ENCODE results near the gene NCOA5. TPM values are rescaled to one million over a fixed set of nuclear protein-coding genes. Genes with fewer than 3 reads are reported as not detected.

The NCOA5 gene
- total RNA-seq, 1 experiment from 2014 or later = 52.5 TPM

GRCh38 chr20:46055269-46055668, 34.5 kb downstream of the NCOA5 start:
- TF ChIP-seq, protein P1, sequence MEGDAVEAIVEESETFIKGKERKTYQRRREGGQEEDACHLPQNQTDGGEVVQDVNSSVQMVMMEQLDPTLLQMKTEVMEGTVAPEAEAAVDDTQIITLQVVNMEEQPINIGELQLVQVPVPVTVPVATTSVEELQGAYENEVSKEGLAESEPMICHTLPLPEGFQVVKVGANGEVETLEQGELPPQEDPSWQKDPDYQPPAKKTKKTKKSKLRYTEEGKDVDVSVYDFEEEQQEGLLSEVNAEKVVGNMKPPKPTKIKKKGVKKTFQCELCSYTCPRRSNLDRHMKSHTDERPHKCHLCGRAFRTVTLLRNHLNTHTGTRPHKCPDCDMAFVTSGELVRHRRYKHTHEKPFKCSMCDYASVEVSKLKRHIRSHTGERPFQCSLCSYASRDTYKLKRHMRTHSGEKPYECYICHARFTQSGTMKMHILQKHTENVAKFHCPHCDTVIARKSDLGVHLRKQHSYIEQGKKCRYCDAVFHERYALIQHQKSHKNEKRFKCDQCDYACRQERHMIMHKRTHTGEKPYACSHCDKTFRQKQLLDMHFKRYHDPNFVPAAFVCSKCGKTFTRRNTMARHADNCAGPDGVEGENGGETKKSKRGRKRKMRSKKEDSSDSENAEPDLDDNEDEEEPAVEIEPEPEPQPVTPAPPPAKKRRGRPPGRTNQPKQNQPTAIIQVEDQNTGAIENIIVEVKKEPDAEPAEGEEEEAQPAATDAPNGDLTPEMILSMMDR (IDR thresholded peaks at IDR 0.05; ENCODE audit: insufficient read depth in 1 of 2, low read depth in 1 of 2, low read length in 1 of 2, severe bottlenecking in 1 of 2, unreplicated experiment in 1 of 2) = no peak
- no peaks in the 10 kb centered on the region for H3K9me3 ChIP-seq
- CTCF ChIA-PET = no interaction called here
- POLR2A ChIA-PET = no interaction called here
- no peaks in the 10 kb centered on the region for H3K36me3 ChIP-seq (ENCODE audit: control insufficient read depth, insufficient read depth, low read length)
- no TSS peak for BruUV-seq (replicated peaks)
- no peak for DNase-seq
- Mint-ChIP-seq H3K27ac (ENCODE audit: unreplicated experiment) (no peak overlapping the region), H3K9me3 (ENCODE audit: unreplicated experiment) (no peaks in the 10 kb centered on the region), H3K4me3 (ENCODE audit: unreplicated experiment) (no peak overlapping the region), H3K36me3 (ENCODE audit: insufficient read depth, unreplicated experiment) (peaks cover 5% of the 10 kb centered on the region), H3K27me3 (ENCODE audit: insufficient read depth, unreplicated experiment) (peaks cover 8% of the 10 kb centered on the region), H3K4me1 (ENCODE audit: low read depth, unreplicated experiment) (no peaks in the 10 kb centered on the region)
- H3K27me3 ChIP-seq (replicated peaks; ENCODE audit: control insufficient read depth, insufficient read depth, low read length) = no peaks in the 10 kb centered on the region
- no peaks in the 10 kb centered on the region for H3K4me1 ChIP-seq
- intact Hi-C loops (cut with micrococcal nuclease; ENCODE audit: unreplicated experiment) = no loop called here
- H3K4me3 ChIP-seq (ENCODE audit: low read depth, low read length) = no peak overlapping the region

DNA sequence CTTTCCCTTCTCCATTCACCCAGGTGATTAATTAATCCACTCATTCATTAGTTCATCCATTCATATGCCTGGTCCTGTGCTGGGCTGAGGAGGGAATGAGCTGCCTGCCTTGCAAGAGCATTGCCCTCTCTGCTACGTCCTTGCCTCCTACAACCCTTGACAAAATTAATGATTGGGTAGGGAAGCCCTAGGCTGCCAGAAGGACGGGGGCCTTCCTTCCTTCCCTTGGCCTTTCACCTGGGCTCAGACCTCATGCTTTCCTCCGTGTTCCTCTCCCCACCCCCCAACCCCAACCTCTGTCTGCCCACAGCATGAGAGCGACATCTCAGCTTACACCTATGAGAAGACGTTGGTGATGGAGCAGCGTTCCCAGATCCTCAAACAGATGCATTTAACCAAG, 35.2 kb downstream of the NCOA5 start:
- H3K4me3 Mint-ChIP-seq (ENCODE audit: unreplicated experiment) = no peak overlapping the region
- H3K4me1 Mint-ChIP-seq (ENCODE audit: low read depth, unreplicated experiment) = no peaks in the 10 kb centered on the region
- H3K36me3 Mint-ChIP-seq (ENCODE audit: insufficient read depth, unreplicated experiment) = peaks cover 5% of the 10 kb centered on the region
- intact Hi-C loops (cut with micrococcal nuclease; ENCODE audit: unreplicated experiment) = no loop called here
- H3K9me3 Mint-ChIP-seq (ENCODE audit: unreplicated experiment) = no peaks in the 10 kb centered on the region
- peaks cover 8% of the 10 kb centered on the region for H3K27me3 Mint-ChIP-seq (ENCODE audit: insufficient read depth, unreplicated experiment)
- no peaks in the 10 kb centered on the region for H3K9me3 ChIP-seq
- no peak overlapping the region for H3K4me3 ChIP-seq (ENCODE audit: low read depth, low read length)
- no peaks in the 10 kb centered on the region for H3K4me1 ChIP-seq
- no TSS peak for BruUV-seq (replicated peaks)
- TF ChIP-seq, protein P1 (IDR thresholded peaks at IDR 0.05; ENCODE audit: insufficient read depth in 1 of 2, low read depth in 1 of 2, low read length in 1 of 2, severe bottlenecking in 1 of 2, unreplicated experiment in 1 of 2) = no peak
- no peak overlapping the region for H3K27ac Mint-ChIP-seq (ENCODE audit: unreplicated experiment)
- no peaks in the 10 kb centered on the region for H3K27me3 ChIP-seq (replicated peaks; ENCODE audit: control insufficient read depth, insufficient read depth, low read length)
- no peak for DNase-seq
- H3K36me3 ChIP-seq (ENCODE audit: control insufficient read depth, insufficient read depth, low read length) = no peaks in the 10 kb centered on the region
- POLR2A ChIA-PET = no interaction called here
- CTCF ChIA-PET = no interaction called here

DNA sequence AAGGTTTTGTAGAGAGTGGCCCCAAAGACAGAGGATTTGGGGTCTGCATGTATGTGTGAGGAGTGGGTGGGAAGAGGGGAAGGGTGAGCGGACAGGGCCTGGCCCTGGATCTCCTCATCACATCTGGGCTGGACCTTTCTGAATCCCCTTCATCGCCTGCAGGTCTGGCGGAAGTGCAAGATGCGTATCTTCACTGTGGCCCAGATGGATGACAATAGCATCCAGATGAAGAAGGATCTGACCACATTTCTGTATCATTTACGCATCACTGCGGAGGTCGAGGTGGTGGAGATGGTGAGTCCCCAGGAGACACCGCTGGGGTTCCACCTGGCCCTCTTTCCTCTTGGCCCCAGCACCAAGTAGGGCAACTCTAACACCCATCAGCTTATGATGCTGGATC, 36.3 kb downstream of the NCOA5 start:
- no peak overlapping the region for H3K4me3 ChIP-seq (ENCODE audit: low read depth, low read length)
- no TSS peak for BruUV-seq (replicated peaks)
- no peak for DNase-seq
- intact Hi-C loops (cut with micrococcal nuclease; ENCODE audit: unreplicated experiment) = no loop called here
- H3K4me1 Mint-ChIP-seq (ENCODE audit: low read depth, unreplicated experiment) = no peaks in the 10 kb centered on the region
- no peak overlapping the region for H3K27ac Mint-ChIP-seq (ENCODE audit: unreplicated experiment)
- H3K4me3 Mint-ChIP-seq (ENCODE audit: unreplicated experiment) = no peak overlapping the region
- no peaks in the 10 kb centered on the region for H3K36me3 ChIP-seq (ENCODE audit: control insufficient read depth, insufficient read depth, low read length)
- ChIA-PET POLR2A (no interaction called here), CTCF (interaction anchor here (1.8 kb wide), 1 partner anchor 40 kb away, joined by 10 read pairs; no protein-coding TSS in a partner anchor)
- H3K9me3 ChIP-seq = no peaks in the 10 kb centered on the region
- H3K4me1 ChIP-seq = no peaks in the 10 kb centered on the region
- peaks cover 13% of the 10 kb centered on the region for H3K27me3 Mint-ChIP-seq (ENCODE audit: insufficient read depth, unreplicated experiment)
- no peaks in the 10 kb centered on the region for H3K27me3 ChIP-seq (replicated peaks; ENCODE audit: control insufficient read depth, insufficient read depth, low read length)
- TF ChIP-seq, protein P1 (IDR thresholded peaks at IDR 0.05; ENCODE audit: insufficient read depth in 1 of 2, low read depth in 1 of 2, low read length in 1 of 2, severe bottlenecking in 1 of 2, unreplicated experiment in 1 of 2) = no peak
- H3K9me3 Mint-ChIP-seq (ENCODE audit: unreplicated experiment) = no peaks in the 10 kb centered on the region
- no peaks in the 10 kb centered on the region for H3K36me3 Mint-ChIP-seq (ENCODE audit: insufficient read depth, unreplicated experiment)

Measured in Caco-2 (cell line).